ENCODE data around the gene MMADHC.
A peak's percentile ranks its signal among the peaks of the same experiment; 100 is the strongest.

The MMADHC gene

GRCh38 chr2:149587220-149587949 lies at the start of gene MMADHC:
MMADHC (minus strand) TSS chr2:149587775; CDS start chr2:149587097, 678 bp downstream.
- peak; percentile 95 for DNase-seq (ENCODE audit: low spot score)

DNA sequence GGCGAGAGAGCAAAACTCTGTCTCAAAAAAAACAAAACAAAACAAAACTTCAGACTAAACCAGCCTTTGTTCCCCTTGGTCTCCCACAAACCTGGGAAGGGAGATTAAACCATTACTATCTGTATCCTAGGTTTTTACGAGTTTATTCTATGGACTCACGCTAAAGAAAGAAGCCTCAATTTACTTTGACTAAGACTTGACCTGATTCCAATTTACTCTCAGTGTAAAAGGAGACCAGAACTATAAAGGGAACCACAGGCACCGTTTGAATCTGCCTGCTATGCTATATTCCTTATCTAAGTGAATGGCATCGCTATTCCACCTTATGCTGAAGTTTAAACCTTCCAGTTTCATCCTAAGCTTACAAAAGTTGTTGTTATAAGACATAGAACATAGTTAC lies 46.5 kb upstream of the MMADHC start:
- no peak for DNase-seq (ENCODE audit: low spot score)

DNA sequence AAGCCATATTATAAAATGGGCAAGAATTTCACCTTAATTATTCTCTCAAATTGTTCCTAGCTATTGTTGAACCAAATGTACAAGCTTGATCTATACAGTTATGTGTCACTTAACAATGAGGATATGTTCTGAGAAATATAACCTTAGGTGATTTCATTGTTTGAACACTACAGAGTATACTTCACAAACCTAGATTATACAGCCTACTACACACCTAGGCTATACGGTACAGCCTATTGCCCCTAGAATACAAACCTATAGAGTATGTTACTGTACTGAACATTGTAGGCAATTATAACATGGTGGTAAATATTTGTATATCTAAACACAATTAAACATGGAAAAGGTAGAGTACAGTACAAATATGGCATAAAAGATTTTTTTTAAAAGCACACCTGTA lies 42.9 kb upstream of the MMADHC start:
- no peak for DNase-seq (ENCODE audit: low spot score)

GRCh38 chr2:149629026-149629425 lies 41.5 kb upstream of the MMADHC start:
- DNase-seq (ENCODE audit: low spot score) = no peak

GRCh38 chr2:149627111-149627801 lies 39.7 kb upstream of the MMADHC start:
- DNase-seq (ENCODE audit: low spot score) = no peak

DNA sequence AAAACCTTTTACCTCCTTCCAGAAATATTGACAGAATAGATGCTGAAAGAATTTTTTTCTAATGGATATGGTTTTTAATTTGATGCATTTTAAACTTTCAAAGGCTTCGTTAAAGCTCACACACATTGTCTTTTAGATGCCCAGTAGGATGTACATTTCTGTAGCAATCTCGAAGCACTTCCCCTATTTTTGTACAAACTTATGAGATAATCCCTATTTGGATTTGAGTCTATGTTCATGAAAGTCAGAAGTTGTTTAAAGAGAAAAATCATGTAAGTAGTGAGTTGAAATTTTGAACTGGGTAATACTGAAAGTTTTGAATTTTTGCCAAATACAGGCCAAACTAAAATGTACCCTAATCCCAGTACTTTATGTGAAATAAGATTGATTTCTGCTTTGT lies 38.1 kb upstream of the MMADHC start:
- DNase-seq (ENCODE audit: low spot score) = no peak

GRCh38 chr2:149625271-149625670 lies 37.7 kb upstream of the MMADHC start:
- DNase-seq (ENCODE audit: low spot score) = no peak

GRCh38 chr2:149622343-149622742 lies 34.8 kb upstream of the MMADHC start:
- no peak for DNase-seq (ENCODE audit: low spot score)

DNA sequence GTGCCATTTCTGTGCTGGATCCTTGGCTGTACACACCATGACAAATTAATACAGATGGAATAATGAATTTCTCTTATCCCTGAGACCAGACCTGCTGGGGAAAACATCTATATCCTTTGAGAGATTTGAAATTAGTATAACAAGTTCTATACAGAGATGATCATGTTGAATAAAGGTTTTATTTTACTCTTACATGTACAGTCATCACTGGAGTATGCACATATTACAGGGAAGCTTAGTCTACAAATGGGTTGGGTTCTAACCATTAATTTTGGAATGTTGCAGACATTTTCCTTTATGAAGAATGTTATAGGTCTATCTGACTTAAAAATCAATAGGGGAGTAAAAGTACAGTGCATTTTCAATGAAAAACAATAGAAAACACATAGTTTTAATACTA lies 29.9 kb upstream of the MMADHC start:
- DNase-seq (ENCODE audit: low spot score) = no peak

DNA sequence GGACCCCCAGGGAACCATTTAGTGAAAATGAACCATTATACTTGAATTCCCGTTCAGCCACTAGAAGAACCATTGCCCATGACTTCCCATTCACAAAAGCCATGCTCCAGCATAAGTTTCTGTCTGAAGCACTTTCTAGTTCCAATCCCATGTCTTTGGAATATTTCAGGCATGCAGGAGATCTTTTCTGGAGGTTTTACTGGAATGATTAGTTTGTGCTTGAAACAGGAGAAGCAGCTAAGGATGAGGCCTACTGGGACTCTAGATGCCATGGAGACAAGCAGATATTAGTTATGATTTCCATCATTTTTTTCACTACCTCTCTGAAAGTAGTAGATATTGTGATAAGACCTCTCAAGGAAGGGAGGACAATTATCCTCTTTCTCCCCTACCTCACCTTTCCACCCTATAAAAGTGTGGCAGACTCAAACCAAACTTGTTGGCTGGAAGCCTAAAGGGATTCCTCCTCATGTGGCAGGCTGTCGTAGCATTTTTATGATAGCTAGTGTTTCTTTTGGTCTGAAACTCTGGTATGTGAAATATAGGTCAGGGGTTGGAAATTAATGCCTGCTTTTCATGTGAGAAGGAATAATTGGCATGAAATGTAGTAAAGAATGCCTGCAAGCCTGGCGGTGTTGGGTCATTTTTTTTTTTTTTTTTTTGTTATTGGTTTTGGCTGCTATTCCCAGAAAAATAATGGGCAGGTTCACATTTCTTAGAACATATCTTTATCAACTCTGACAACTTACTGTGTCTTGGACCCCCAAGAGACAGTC lies 29.3 kb upstream of the MMADHC start:
- no peak for DNase-seq (ENCODE audit: low spot score)

- DNase-seq (ENCODE audit: low spot score) = no peak
Measured at GRCh38 chr2:149613704-149614103, 26.1 kb upstream of the MMADHC start.

DNA sequence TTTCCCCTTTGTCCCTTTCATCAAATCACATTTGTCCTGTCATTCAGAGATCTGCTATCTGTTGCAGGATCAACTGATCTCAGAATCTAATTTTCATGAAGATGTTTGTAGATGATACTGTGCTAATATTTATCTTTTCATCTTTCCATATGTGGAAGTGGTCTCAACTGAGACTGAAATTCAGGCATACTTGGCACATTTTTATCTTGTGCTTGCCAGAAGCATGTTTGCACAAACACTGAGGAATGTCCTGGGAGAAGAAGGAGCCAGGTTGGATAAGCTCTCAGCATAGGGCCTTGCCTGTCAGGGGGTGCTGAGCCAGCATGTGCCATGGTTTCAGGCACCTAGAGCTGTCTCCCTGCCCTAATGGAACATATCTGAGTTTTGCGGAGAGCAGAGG lies 24.5 kb upstream of the MMADHC start:
- no peak for DNase-seq (ENCODE audit: low spot score)

- no peak for DNase-seq (ENCODE audit: low spot score)
Measured at GRCh38 chr2:149611100-149611820, 23.7 kb upstream of the MMADHC start.

GRCh38 chr2:149606251-149606811 lies 18.8 kb upstream of the MMADHC start:
- no peak for DNase-seq (ENCODE audit: low spot score)

DNA sequence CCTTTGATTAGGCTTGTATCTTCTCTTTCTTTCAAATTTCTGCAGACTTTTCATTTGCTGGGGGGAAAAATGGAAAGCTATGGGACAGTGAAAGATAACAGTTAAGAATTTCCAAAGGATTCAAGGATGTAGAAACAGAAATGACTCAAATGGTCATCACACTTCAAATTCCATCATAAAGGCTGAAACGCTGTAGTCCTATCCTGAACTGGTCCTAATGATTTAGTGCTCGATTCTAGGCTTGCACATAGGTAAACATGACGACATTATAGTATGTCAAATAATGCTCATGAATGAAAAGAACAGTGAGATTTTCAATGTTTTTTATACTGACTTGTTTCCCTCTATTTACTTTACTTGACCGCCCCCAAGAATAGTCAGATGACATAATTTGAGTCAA lies 15.7 kb upstream of the MMADHC start:
- no peak for DNase-seq (ENCODE audit: low spot score)

GRCh38 chr2:149601141-149601796 lies 13.7 kb upstream of the MMADHC start:
- DNase-seq (ENCODE audit: low spot score) = no peak

GRCh38 chr2:149597668-149598326 lies 10.2 kb upstream of the MMADHC start:
- DNase-seq (ENCODE audit: low spot score) = peak; percentile 86

DNA sequence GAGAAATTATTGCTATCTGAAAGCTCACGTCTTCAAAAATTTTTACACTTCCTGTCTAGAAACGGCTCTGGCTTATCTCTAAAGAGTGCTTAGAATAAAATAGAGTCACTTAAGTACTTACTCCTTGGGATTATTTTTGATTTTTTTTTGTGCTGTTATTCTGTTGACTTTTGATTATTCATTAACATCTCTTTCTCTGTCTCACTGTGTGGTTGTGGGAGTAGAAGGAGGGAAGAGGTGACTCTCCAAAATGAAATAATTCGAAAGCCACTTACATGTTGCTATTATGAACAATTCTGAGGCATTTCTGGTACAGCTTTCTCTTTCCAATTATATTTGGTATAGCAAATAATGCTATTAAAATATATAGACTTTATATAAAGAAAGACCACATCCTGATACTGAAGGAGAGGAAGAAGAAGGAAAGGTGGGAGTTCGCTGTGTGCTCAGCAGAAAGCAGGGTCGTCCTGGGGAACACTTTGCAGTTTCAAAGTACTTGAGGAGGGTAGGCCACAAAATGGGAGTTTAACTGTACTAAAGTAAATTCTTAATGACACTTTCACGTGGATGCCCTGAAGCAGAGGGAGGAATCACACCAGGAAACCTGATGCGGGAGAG lies 9.6 kb upstream of the MMADHC start:
- DNase-seq (ENCODE audit: low spot score) = no peak

- no peak for DNase-seq (ENCODE audit: low spot score)
Measured at GRCh38 chr2:149596471-149596870, 8.9 kb upstream of the MMADHC start.

Data from activated CD4-positive, alpha-beta T cell treated with anti-CD3 and anti-CD28 coated beads, Interleukin-2, Interleukin-4, amounts not matched to agents 100 ng/mL and 50 ng/mL, durations not matched to agents 16 hours and 8 hours (primary cell).